ENCODE data around the gene GNG7. TPM values are rescaled to one million over a fixed set of nuclear protein-coding genes. Genes with fewer than 3 reads are reported as not detected.

The GNG7 gene
- polyA plus RNA-seq, 3 donors, result 2.8 to 4.0 (median 2.9) TPM

GRCh38 chr19:2729943-2730818 is 27.7 kb upstream of the GNG7 start:
- WGBS, 3 donors, result 84 to 91% (median 87%) methylated on average over 24 to 26 of the region's 26 CpGs
- no peak overlapping the region for H3K27ac ChIP-seq (ENCODE audit: low read depth, low read length)

GRCh38 chr19:2728783-2729387 is 26.4 kb upstream of the GNG7 start:
- H3K27ac ChIP-seq (ENCODE audit: low read depth, low read length), result no peak overlapping the region
- 81 to 88% (median 85%) methylated on average over 23 of the region's 23 CpGs for WGBS, 3 donors

- WGBS, 3 donors, result 54 to 75% (median 60%) methylated on average over 15 to 16 of the region's 16 CpGs
- no peak overlapping the region for H3K27ac ChIP-seq (ENCODE audit: low read depth, low read length)
Measured at GRCh38 chr19:2727640-2727944, 25.1 kb upstream of the GNG7 start.

- no peak overlapping the region for H3K27ac ChIP-seq (ENCODE audit: low read depth, low read length)
- WGBS, 3 donors, result 15 to 22% (median 18%) methylated on average over 26 of the region's 26 CpGs
Measured at GRCh38 chr19:2726904-2727639, 24.6 kb upstream of the GNG7 start.

GRCh38 chr19:2726160-2726855 is 23.8 kb upstream of the GNG7 start:
- 48 to 78% (median 71%) methylated on average over 14 to 15 of the region's 15 CpGs for WGBS, 3 donors
- no peak overlapping the region for H3K27ac ChIP-seq (ENCODE audit: low read depth, low read length)

- 49 to 73% (median 60%) methylated on average over 7 of the region's 7 CpGs for WGBS, 3 donors
- no peak overlapping the region for H3K27ac ChIP-seq (ENCODE audit: low read depth, low read length)
Measured at GRCh38 chr19:2724148-2724557, 21.7 kb upstream of the GNG7 start.

GRCh38 chr19:2723747-2724146 is 21.3 kb upstream of the GNG7 start:
- no peak overlapping the region for H3K27ac ChIP-seq (ENCODE audit: low read depth, low read length)
- 74 to 81% (median 80%) methylated on average over 11 to 14 of the region's 14 CpGs for WGBS, 3 donors

GRCh38 chr19:2723345-2723715 is 20.8 kb upstream of the GNG7 start:
- H3K27ac ChIP-seq (ENCODE audit: low read depth, low read length), result no peak overlapping the region
- WGBS, 3 donors, result 72 to 86% (median 73%) methylated on average over 13 of the region's 13 CpGs

- 54 to 67% (median 55%) methylated on average over 27 to 28 of the region's 28 CpGs for WGBS, 3 donors
- no peak overlapping the region for H3K27ac ChIP-seq (ENCODE audit: low read depth, low read length)
Measured at GRCh38 chr19:2722541-2723344, 20.2 kb upstream of the GNG7 start.

GRCh38 chr19:2721570-2722540 is 19.4 kb upstream of the GNG7 start:
- 30 to 38% (median 30%) methylated on average over 38 to 39 of the region's 39 CpGs for WGBS, 3 donors
- no peak overlapping the region for H3K27ac ChIP-seq (ENCODE audit: low read depth, low read length)

GRCh38 chr19:2720777-2721569 is 18.5 kb upstream of the GNG7 start, which contains the start of gene DIRAS1:
Gene DIRAS1 (minus strand): TSS chr19:2721372. CDS start chr19:2717806, 3,566 bp downstream.
- WGBS, 3 donors, result 0 to 2% (median 1%) methylated on average over 23 to 93 of the region's 100 CpGs
- H3K27ac ChIP-seq (ENCODE audit: low read depth, low read length), result no peak within 1 kb of the TSS

GRCh38 chr19:2719920-2720776 is 17.7 kb upstream of the GNG7 start:
- WGBS, 3 donors, result 7 to 10% (median 7%) methylated on average over 31 to 37 of the region's 37 CpGs
- no peak overlapping the region for H3K27ac ChIP-seq (ENCODE audit: low read depth, low read length)

- no peak overlapping the region for H3K27ac ChIP-seq (ENCODE audit: low read depth, low read length)
- WGBS, 3 donors, result 46 to 64% (median 52%) methylated on average over 6 to 7 of the region's 7 CpGs
Measured at GRCh38 chr19:2719232-2719735, 16.8 kb upstream of the GNG7 start.

- no peak overlapping the region for H3K27ac ChIP-seq (ENCODE audit: low read depth, low read length)
- 84 to 87% (median 85%) methylated on average over 43 to 52 of the region's 52 CpGs for WGBS, 3 donors
Measured at GRCh38 chr19:2717638-2718541, 15.4 kb upstream of the GNG7 start.

Data from adipose tissue (tissue), 3 donors.